K562 (cell line): Measurements from ENCODE around the gene TJP2. TPM values are rescaled to one million over a fixed set of nuclear protein-coding genes. Genes with fewer than 3 reads are reported as not detected.

Experiments
- ADNP ChIP-seq: fragments of 200-800 bp; sonication (Bioruptor generic); IDR thresholded peaks from 2 replicates; pipeline ENCODE4 v1.6.1; 2016; ENCODE audit warnings: missing genetic modification characterization, missing compliant biosample characterization
- HMGXB4 ChIP-seq: sonication (generic); formaldehyde crosslinking; IDR thresholded peaks from 2 replicates; pipeline ENCODE4 v1.8.1; 2023; ENCODE audit warnings: mild to moderate bottlenecking, missing genetic modification reagents
- SAP30 ChIP-seq: fragments of 200-600 bp; sonication (generic); IDR thresholded peaks from 2 replicates; pipeline ENCODE4 v1.6.1; 2012; ENCODE audit warnings: borderline replicate concordance, low read depth, mild to moderate bottlenecking, moderate library complexity, low read length, control low read depth, inconsistent platforms; ENCODE audit not compliant: insufficient read depth, poor library complexity, severe bottlenecking
- TAF1 ChIP-seq: IDR thresholded peaks from 2 replicates; pipeline ENCODE4 v1.6.1; 2011; ENCODE audit warnings: mild to moderate bottlenecking, low read length, moderate library complexity; ENCODE audit not compliant: insufficient read depth, control insufficient read depth, severe bottlenecking; ENCODE audit errors: extremely low read depth
- ZNF707 ChIP-seq: fragments of 250-450 bp; sonication (Bioruptor Pico); conservative IDR thresholded peaks from 2 replicates; pipeline ENCODE4 v1.8.0; 2022; ENCODE audit warnings: inconsistent platforms, mild to moderate bottlenecking, moderate library complexity
- polyA plus RNA-seq, 8 experiments: library from polyadenylated mRNA; depleted of rRNA in 4 of 8; stranded (reverse) in 5 of 8; unstranded in 3 of 8; fragments of >200 nt; fragmentation: Nextera tagmentation in 2 of 8; fragmentation: Illumina TruSeq in 1 of 8; extraction: Ambion mirVana in 2 of 8; extraction: Trizol in 1 of 8; gene quantifications; 2 replicates each; pipeline versions ENCODE4 v1.2.1 to v1.2.3, GENCODE V29; 2011 to 2014; ENCODE audit warnings: inconsistent platforms in 1 of 8, missing spikeins in 1 of 8
- total RNA-seq, 7 experiments: library from RNA; depleted of rRNA in 6 of 7; stranded (reverse); fragments of >200 nt in 6 of 7; fragmentation: Illumina TruSeq in 2 of 7; extraction: Trizol in 2 of 7; gene quantifications; 2 replicates each; pipeline versions ENCODE4 v1.2.1 to v1.2.3, GENCODE V29; 2011 to 2021; ENCODE audit warnings: low replicate concordance in 1 of 7
- TF ChIP-seq, protein P1 (sequence below): fragments of 200-600 bp; sonication (generic); IDR thresholded peaks from one replicate; pipeline ENCODE4 v1.6.1; 2012; ENCODE audit warnings: mild to moderate bottlenecking, low read depth, low read length, inconsistent platforms
- TF ChIP-seq, protein P2 (sequence below): fragments of 450-650 bp; formaldehyde crosslinking; IDR thresholded peaks from 2 replicates; pipeline ENCODE4 v1.4.0; 2020; ENCODE audit warnings: mild to moderate bottlenecking, moderate library complexity
- TF ChIP-seq, protein P3 (sequence below): fragments of 450-650 bp; formaldehyde crosslinking; IDR thresholded peaks from 2 replicates; pipeline ENCODE4 v1.4.0; 2020; ENCODE audit warnings: mild to moderate bottlenecking, mixed read lengths

The TJP2 gene
- total and polyA plus RNA-seq, 9 of the 15 experiments (the other 6 are each of a cell fraction or from before 2014, with no cell fraction given) = 4.0 to 24.1 (median 16.8) TPM

DNA sequence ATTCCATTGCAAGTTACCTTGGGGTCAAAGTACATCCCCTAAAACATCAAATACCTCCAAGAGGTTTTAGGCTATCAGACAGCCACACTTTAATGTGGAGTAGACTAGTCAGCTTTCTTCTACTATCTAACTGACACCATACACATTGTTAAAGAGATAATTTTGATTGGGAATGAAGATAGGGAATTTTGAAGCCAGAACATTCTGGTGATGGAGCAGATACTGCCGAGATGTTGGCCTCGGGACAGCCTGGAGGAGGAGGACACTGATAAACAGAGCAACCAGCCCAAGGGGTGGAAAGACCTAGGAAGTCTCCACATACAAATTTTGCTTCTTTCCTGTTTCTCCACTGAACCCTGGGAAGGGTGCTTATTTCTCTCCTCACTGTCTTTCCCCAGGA, 14.9 kb downstream of the TJP2 start (continued):
- TF ChIP-seq, protein P1, sequence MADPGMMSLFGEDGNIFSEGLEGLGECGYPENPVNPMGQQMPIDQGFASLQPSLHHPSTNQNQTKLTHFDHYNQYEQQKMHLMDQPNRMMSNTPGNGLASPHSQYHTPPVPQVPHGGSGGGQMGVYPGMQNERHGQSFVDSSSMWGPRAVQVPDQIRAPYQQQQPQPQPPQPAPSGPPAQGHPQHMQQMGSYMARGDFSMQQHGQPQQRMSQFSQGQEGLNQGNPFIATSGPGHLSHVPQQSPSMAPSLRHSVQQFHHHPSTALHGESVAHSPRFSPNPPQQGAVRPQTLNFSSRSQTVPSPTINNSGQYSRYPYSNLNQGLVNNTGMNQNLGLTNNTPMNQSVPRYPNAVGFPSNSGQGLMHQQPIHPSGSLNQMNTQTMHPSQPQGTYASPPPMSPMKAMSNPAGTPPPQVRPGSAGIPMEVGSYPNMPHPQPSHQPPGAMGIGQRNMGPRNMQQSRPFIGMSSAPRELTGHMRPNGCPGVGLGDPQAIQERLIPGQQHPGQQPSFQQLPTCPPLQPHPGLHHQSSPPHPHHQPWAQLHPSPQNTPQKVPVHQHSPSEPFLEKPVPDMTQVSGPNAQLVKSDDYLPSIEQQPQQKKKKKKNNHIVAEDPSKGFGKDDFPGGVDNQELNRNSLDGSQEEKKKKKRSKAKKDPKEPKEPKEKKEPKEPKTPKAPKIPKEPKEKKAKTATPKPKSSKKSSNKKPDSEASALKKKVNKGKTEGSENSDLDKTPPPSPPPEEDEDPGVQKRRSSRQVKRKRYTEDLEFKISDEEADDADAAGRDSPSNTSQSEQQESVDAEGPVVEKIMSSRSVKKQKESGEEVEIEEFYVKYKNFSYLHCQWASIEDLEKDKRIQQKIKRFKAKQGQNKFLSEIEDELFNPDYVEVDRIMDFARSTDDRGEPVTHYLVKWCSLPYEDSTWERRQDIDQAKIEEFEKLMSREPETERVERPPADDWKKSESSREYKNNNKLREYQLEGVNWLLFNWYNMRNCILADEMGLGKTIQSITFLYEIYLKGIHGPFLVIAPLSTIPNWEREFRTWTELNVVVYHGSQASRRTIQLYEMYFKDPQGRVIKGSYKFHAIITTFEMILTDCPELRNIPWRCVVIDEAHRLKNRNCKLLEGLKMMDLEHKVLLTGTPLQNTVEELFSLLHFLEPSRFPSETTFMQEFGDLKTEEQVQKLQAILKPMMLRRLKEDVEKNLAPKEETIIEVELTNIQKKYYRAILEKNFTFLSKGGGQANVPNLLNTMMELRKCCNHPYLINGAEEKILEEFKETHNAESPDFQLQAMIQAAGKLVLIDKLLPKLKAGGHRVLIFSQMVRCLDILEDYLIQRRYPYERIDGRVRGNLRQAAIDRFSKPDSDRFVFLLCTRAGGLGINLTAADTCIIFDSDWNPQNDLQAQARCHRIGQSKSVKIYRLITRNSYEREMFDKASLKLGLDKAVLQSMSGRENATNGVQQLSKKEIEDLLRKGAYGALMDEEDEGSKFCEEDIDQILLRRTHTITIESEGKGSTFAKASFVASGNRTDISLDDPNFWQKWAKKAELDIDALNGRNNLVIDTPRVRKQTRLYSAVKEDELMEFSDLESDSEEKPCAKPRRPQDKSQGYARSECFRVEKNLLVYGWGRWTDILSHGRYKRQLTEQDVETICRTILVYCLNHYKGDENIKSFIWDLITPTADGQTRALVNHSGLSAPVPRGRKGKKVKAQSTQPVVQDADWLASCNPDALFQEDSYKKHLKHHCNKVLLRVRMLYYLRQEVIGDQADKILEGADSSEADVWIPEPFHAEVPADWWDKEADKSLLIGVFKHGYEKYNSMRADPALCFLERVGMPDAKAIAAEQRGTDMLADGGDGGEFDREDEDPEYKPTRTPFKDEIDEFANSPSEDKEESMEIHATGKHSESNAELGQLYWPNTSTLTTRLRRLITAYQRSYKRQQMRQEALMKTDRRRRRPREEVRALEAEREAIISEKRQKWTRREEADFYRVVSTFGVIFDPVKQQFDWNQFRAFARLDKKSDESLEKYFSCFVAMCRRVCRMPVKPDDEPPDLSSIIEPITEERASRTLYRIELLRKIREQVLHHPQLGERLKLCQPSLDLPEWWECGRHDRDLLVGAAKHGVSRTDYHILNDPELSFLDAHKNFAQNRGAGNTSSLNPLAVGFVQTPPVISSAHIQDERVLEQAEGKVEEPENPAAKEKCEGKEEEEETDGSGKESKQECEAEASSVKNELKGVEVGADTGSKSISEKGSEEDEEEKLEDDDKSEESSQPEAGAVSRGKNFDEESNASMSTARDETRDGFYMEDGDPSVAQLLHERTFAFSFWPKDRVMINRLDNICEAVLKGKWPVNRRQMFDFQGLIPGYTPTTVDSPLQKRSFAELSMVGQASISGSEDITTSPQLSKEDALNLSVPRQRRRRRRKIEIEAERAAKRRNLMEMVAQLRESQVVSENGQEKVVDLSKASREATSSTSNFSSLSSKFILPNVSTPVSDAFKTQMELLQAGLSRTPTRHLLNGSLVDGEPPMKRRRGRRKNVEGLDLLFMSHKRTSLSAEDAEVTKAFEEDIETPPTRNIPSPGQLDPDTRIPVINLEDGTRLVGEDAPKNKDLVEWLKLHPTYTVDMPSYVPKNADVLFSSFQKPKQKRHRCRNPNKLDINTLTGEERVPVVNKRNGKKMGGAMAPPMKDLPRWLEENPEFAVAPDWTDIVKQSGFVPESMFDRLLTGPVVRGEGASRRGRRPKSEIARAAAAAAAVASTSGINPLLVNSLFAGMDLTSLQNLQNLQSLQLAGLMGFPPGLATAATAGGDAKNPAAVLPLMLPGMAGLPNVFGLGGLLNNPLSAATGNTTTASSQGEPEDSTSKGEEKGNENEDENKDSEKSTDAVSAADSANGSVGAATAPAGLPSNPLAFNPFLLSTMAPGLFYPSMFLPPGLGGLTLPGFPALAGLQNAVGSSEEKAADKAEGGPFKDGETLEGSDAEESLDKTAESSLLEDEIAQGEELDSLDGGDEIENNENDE = no peak
- TF ChIP-seq ZNF707 (CRISPR knock-in tag) = no peak
- TF ChIP-seq HMGXB4 (CRISPR knock-in tag) = no peak
- TF ChIP-seq, protein P2, sequence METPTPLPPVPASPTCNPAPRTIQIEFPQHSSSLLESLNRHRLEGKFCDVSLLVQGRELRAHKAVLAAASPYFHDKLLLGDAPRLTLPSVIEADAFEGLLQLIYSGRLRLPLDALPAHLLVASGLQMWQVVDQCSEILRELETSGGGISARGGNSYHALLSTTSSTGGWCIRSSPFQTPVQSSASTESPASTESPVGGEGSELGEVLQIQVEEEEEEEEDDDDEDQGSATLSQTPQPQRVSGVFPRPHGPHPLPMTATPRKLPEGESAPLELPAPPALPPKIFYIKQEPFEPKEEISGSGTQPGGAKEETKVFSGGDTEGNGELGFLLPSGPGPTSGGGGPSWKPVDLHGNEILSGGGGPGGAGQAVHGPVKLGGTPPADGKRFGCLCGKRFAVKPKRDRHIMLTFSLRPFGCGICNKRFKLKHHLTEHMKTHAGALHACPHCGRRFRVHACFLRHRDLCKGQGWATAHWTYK (CRISPR knock-in tag) = no peak
- TF ChIP-seq TAF1 = no peak
- TF ChIP-seq, protein P3, sequence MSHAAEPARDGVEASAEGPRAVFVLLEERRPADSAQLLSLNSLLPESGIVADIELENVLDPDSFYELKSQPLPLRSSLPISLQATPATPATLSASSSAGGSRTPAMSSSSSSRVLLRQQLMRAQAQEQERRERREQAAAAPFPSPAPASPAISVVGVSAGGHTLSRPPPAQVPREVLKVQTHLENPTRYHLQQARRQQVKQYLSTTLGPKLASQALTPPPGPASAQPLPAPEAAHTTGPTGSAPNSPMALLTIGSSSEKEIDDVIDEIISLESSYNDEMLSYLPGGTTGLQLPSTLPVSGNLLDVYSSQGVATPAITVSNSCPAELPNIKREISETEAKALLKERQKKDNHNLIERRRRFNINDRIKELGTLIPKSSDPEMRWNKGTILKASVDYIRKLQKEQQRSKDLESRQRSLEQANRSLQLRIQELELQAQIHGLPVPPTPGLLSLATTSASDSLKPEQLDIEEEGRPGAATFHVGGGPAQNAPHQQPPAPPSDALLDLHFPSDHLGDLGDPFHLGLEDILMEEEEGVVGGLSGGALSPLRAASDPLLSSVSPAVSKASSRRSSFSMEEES (CRISPR knock-in tag) = no peak
- TF ChIP-seq SAP30 = no peak
- no peak for TF ChIP-seq ADNP
